ENCODE measurements around the gene MAP2K4. TPM values are rescaled to one million over a fixed set of nuclear protein-coding genes. Genes with fewer than 3 reads are reported as not detected.
"Not testable (repeated sequence)": the region's sequence is repeated elsewhere in the genome, so short reads cannot be mapped to it uniquely, and the experiment has no call there.

The MAP2K4 gene
- 43.4 and 56.5 TPM in 2 replicates for total RNA-seq
- 65.2 and 76.9 TPM in 2 replicates for polyA plus RNA-seq

- no peaks in the 10 kb centered on the region for H3K9me3 ChIP-seq (ENCODE audit: low read depth)
- no peak for TF ChIP-seq CTCF (IDR thresholded peaks at IDR 0.05; ENCODE audit: low read depth, low read length)
- H3K27me3 ChIP-seq, result peaks cover 8% of the 10 kb centered on the region
- peak within 1 kb of the TSS; percentile 89 for H3K4me3 ChIP-seq
- peaks cover 2% of the 10 kb centered on the region for H3K4me1 ChIP-seq (ENCODE audit: low read depth)
- H3K27ac ChIP-seq, result peak within 1 kb of the TSS; percentile 100
- peak; percentile 93 for DNase-seq (ENCODE audit: low read depth in 1 of 2, low spot score in 1 of 2)
- H3K36me3 ChIP-seq, result no peaks in the 10 kb centered on the region
These were observed at the start of gene MAP2K4 for GRCh38 chr17:12020642-12021622. Gene MAP2K4 (plus strand): TSS chr17:12020877. CDS start chr17:12020887, 10 bp downstream.

GRCh38 chr17:11972741-11973140, 47.9 kb upstream of the MAP2K4 start:
- not testable (repeated sequence) for H3K27ac ChIP-seq; H3K36me3 ChIP-seq; H3K9me3 ChIP-seq (ENCODE audit: low read depth); H3K27me3 ChIP-seq; H3K4me3 ChIP-seq; DNase-seq (ENCODE audit: low read depth in 1 of 2, low spot score in 1 of 2); H3K4me1 ChIP-seq (ENCODE audit: low read depth)

- DNase-seq (ENCODE audit: low read depth in 1 of 2, low spot score in 1 of 2), result no peak
- H3K4me3 ChIP-seq, result no peak overlapping the region
- no peaks in the 10 kb centered on the region for H3K4me1 ChIP-seq (ENCODE audit: low read depth)
- H3K27ac ChIP-seq, result no peak overlapping the region
- TF ChIP-seq CTCF (IDR thresholded peaks at IDR 0.05; ENCODE audit: low read depth, low read length), result no peak
- peaks cover 10% of the 10 kb centered on the region for H3K36me3 ChIP-seq
- H3K27me3 ChIP-seq, result no peaks in the 10 kb centered on the region
- H3K9me3 ChIP-seq (ENCODE audit: low read depth), result no peaks in the 10 kb centered on the region
These were observed 40.9 kb upstream of the MAP2K4 start for GRCh38 chr17:11979795-11980194.

DNA sequence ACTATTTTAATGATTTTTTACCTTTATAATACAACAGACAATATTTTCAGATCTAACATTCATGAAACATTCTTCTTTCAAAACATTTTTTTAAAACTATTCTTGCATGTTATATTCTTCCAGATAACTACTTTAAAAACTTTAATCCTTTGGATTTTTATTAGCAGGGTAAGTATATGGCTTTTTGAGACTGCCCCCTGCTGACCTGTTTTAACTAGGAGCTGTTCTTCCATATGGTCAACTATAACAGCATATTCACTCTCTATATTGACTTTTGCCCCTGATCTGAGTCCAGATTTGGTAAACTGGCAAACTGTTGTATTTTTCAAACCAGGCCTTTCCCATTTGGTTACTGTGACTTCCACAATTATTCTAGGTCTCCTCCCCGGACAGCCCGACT, 39.9 kb upstream of the MAP2K4 start:
- H3K4me3 ChIP-seq, result no peak overlapping the region
- TF ChIP-seq CTCF (IDR thresholded peaks at IDR 0.05; ENCODE audit: low read depth, low read length), result peak; percentile 42
- H3K9me3 ChIP-seq (ENCODE audit: low read depth), result no peaks in the 10 kb centered on the region
- no peaks in the 10 kb centered on the region for H3K27me3 ChIP-seq
- peak in 1 of 2 donors; percentile 6 for DNase-seq (ENCODE audit: low read depth in 1 of 2, low spot score in 1 of 2)
- H3K27ac ChIP-seq, result no peak overlapping the region
- H3K36me3 ChIP-seq, result peaks cover 10% of the 10 kb centered on the region
- no peaks in the 10 kb centered on the region for H3K4me1 ChIP-seq (ENCODE audit: low read depth)

- no peak for TF ChIP-seq CTCF (IDR thresholded peaks at IDR 0.05; ENCODE audit: low read depth, low read length)
- Histone ChIP-seq H3K27ac (no peak overlapping the region), H3K36me3 (peaks cover 10% of the 10 kb centered on the region), H3K4me1 (ENCODE audit: low read depth) (no peaks in the 10 kb centered on the region), H3K9me3 (ENCODE audit: low read depth) (no peaks in the 10 kb centered on the region), H3K27me3 (no peaks in the 10 kb centered on the region), H3K4me3 (no peak overlapping the region)
- no peak for DNase-seq (ENCODE audit: low read depth in 1 of 2, low spot score in 1 of 2)
These were observed 38.8 kb upstream of the MAP2K4 start for GRCh38 chr17:11981862-11982261.

All from cardiac muscle cell (in vitro differentiated cells and primary cell).